ENCODE results near the gene SLC28A1.
"Not testable (repeated sequence)": the region's sequence is repeated elsewhere in the genome, so short reads cannot be mapped to it uniquely, and the experiment has no call there.

SLC28A1 gene

GRCh38 chr15:84970843-84971242, 86.4 kb downstream of the SLC28A1 start:
- DNase-seq (ENCODE audit: low read depth), result no peak

GRCh38 chr15:84973492-84974460, 89.3 kb downstream of the SLC28A1 start:
- DNase-seq (ENCODE audit: low read depth), result no peak

- DNase-seq (ENCODE audit: low read depth), result no peak
These were observed 91.4 kb downstream of the SLC28A1 start for GRCh38 chr15:84975871-84976351.

- DNase-seq (ENCODE audit: low read depth), result no peak
These were observed 92.4 kb downstream of the SLC28A1 start for GRCh38 chr15:84976746-84977345.

- DNase-seq (ENCODE audit: low read depth), result no peak
These were observed 95.2 kb downstream of the SLC28A1 start for GRCh38 chr15:84979651-84980050.

GRCh38 chr15:84980196-84981053, 96.0 kb downstream of the SLC28A1 start:
- peak; percentile 56 for DNase-seq (ENCODE audit: low read depth)

GRCh38 chr15:84981054-84981710, 96.7 kb downstream of the SLC28A1 start:
- DNase-seq (ENCODE audit: low read depth), result peak; percentile 67

- no peak for DNase-seq (ENCODE audit: low read depth)
These were observed 97.3 kb downstream of the SLC28A1 start, which contains the start of gene PDE8A for GRCh38 chr15:84981711-84982300. Gene PDE8A, plus strand, starts transcription at chr15:84981856. Its CDS starts 307 bp downstream, at chr15:84982163.

GRCh38 chr15:84982301-84982920, 97.9 kb downstream of the SLC28A1 start:
- no peak for DNase-seq (ENCODE audit: low read depth)

- DNase-seq (ENCODE audit: low read depth), result no peak
These were observed 98.8 kb downstream of the SLC28A1 start for GRCh38 chr15:84983294-84983693.

GRCh38 chr15:84983711-84984110, 99.2 kb downstream of the SLC28A1 start:
- no peak for DNase-seq (ENCODE audit: low read depth)

- no peak for DNase-seq (ENCODE audit: low read depth)
These were observed 100.7 kb downstream of the SLC28A1 start for GRCh38 chr15:84985158-84985557.

GRCh38 chr15:84987351-84987750, 102.9 kb downstream of the SLC28A1 start:
- not testable (repeated sequence) for DNase-seq (ENCODE audit: low read depth)

GRCh38 chr15:84987949-84988624, 103.6 kb downstream of the SLC28A1 start:
- no peak for DNase-seq (ENCODE audit: low read depth)

GRCh38 chr15:84988909-84989644, 104.6 kb downstream of the SLC28A1 start:
- DNase-seq (ENCODE audit: low read depth), result no peak

- DNase-seq (ENCODE audit: low read depth), result no peak
These were observed 106.0 kb downstream of the SLC28A1 start for GRCh38 chr15:84990507-84990906.

- DNase-seq (ENCODE audit: low read depth), result no peak
These were observed 106.7 kb downstream of the SLC28A1 start for GRCh38 chr15:84991014-84991712.

- peak; percentile 36 for DNase-seq (ENCODE audit: low read depth)
These were observed 107.9 kb downstream of the SLC28A1 start for GRCh38 chr15:84992157-84992944.

All from HS-5 (cell line).